ENCODE measurements around the gene DPYD. TPM values are rescaled to one million over a fixed set of nuclear protein-coding genes. Genes with fewer than 3 reads are reported as not detected.

Gene DPYD
- total RNA-seq, 1 experiment from 2014 or later, result 12.8 TPM

- no peak overlapping the region for H2AFZ ChIP-seq (ENCODE audit: low read length)
- ChIA-PET POLR2A (ENCODE audit: unreplicated experiment) (no interaction called here), CTCF (no interaction called here)
- no peak for TF ChIP-seq EZH2phosphoT487 (IDR thresholded peaks at IDR 0.05; ENCODE audit: borderline replicate concordance, low read length)
- TF ChIP-seq EZH2 (IDR thresholded peaks at IDR 0.05; ENCODE audit: low read length, unreplicated experiment), result no peak
- TF ChIP-seq CTCF (conservative IDR thresholded peaks at IDR 0.05; ENCODE audit: low read depth, low read length), result no peak
- no peaks in the 10 kb centered on the region for H3K9me3 ChIP-seq (ENCODE audit: low read length)
- H3K9ac ChIP-seq (ENCODE audit: low read length), result no peak overlapping the region
- no peaks in the 10 kb centered on the region for H3K4me1 ChIP-seq (ENCODE audit: insufficient read depth, low read length)
- DNase-seq (no peak), ATAC-seq (no peak)
- H3K9me2 ChIP-seq (replicated peaks; ENCODE audit: low read length), result no peaks in the 10 kb centered on the region
- intact Hi-C loops (cut with micrococcal nuclease), result no loop called here
- no peaks in the 10 kb centered on the region for H3K36me3 ChIP-seq (ENCODE audit: low read depth, low read length)
- H3K27ac ChIP-seq (ENCODE audit: low read length), result no peak overlapping the region
- H3K4me3 ChIP-seq (ENCODE audit: low read length), result no peak overlapping the region
- no peak overlapping the region for H3K4me2 ChIP-seq (ENCODE audit: low read length)
- no peaks in the 10 kb centered on the region for H3K79me2 ChIP-seq (ENCODE audit: low read length)
- H3K27me3 ChIP-seq (ENCODE audit: low read length), result no peaks in the 10 kb centered on the region
- no peaks in the 10 kb centered on the region for H4K20me1 ChIP-seq (ENCODE audit: low read length)
- no peaks in the 10 kb centered on the region for H3F3A ChIP-seq (ENCODE audit: low read length, unreplicated experiment)
- BruUV-seq (replicated peaks), result no TSS peak
Observed at GRCh38 chr1:97082160-97082848, 838.5 kb downstream of the DPYD start.

GRCh38 chr1:97078872-97079271, 842.0 kb downstream of the DPYD start:
- Histone ChIP-seq H3K27me3 (ENCODE audit: low read length) (no peaks in the 10 kb centered on the region), H4K20me1 (ENCODE audit: low read length) (no peaks in the 10 kb centered on the region), H3K9ac (ENCODE audit: low read length) (no peak overlapping the region), H2AFZ (ENCODE audit: low read length) (no peak overlapping the region), H3K36me3 (ENCODE audit: low read depth, low read length) (no peaks in the 10 kb centered on the region), H3K4me1 (ENCODE audit: insufficient read depth, low read length) (no peaks in the 10 kb centered on the region; the same call in 1 of the 2 replicates), H3F3A (ENCODE audit: low read length, unreplicated experiment) (no peaks in the 10 kb centered on the region), H3K79me2 (ENCODE audit: low read length) (no peaks in the 10 kb centered on the region), H3K4me3 (ENCODE audit: low read length) (no peak overlapping the region), H3K9me2 (replicated peaks; ENCODE audit: low read length) (no peaks in the 10 kb centered on the region), H3K9me3 (ENCODE audit: low read length) (no peaks in the 10 kb centered on the region), H3K27ac (ENCODE audit: low read length) (no peak overlapping the region), H3K4me2 (ENCODE audit: low read length) (no peak overlapping the region)
- BruUV-seq (replicated peaks), result no TSS peak
- no peak for DNase-seq
- no peak for TF ChIP-seq EZH2 (IDR thresholded peaks at IDR 0.05; ENCODE audit: low read length, unreplicated experiment)
- no peak for TF ChIP-seq CTCF (conservative IDR thresholded peaks at IDR 0.05; ENCODE audit: low read depth, low read length)
- no peak for TF ChIP-seq EZH2phosphoT487 (IDR thresholded peaks at IDR 0.05; ENCODE audit: borderline replicate concordance, low read length)
- intact Hi-C loops (cut with micrococcal nuclease), result no loop called here
- ChIA-PET CTCF (no interaction called here), POLR2A (ENCODE audit: unreplicated experiment) (no interaction called here)
- no peak for ATAC-seq

- intact Hi-C loops (cut with micrococcal nuclease), result no loop called here
- BruUV-seq (replicated peaks), result no TSS peak
- Histone ChIP-seq H3K9me3 (ENCODE audit: low read length) (no peaks in the 10 kb centered on the region), H3K4me1 (ENCODE audit: insufficient read depth, low read length) (no peaks in the 10 kb centered on the region; the same call in 1 of the 2 replicates), H3F3A (ENCODE audit: low read length, unreplicated experiment) (no peaks in the 10 kb centered on the region), H4K20me1 (ENCODE audit: low read length) (no peaks in the 10 kb centered on the region), H3K36me3 (ENCODE audit: low read depth, low read length) (no peaks in the 10 kb centered on the region), H3K9me2 (replicated peaks; ENCODE audit: low read length) (no peaks in the 10 kb centered on the region), H3K27me3 (ENCODE audit: low read length) (no peaks in the 10 kb centered on the region), H2AFZ (ENCODE audit: low read length) (no peak overlapping the region), H3K4me3 (ENCODE audit: low read length) (no peak overlapping the region), H3K27ac (ENCODE audit: low read length) (no peak overlapping the region), H3K9ac (ENCODE audit: low read length) (no peak overlapping the region), H3K79me2 (ENCODE audit: low read length) (no peaks in the 10 kb centered on the region), H3K4me2 (ENCODE audit: low read length) (no peak overlapping the region)
- ChIA-PET POLR2A (ENCODE audit: unreplicated experiment) (no interaction called here), CTCF (no interaction called here)
- TF ChIP-seq EZH2 (IDR thresholded peaks at IDR 0.05; ENCODE audit: low read length, unreplicated experiment), result no peak
- no peak for TF ChIP-seq EZH2phosphoT487 (IDR thresholded peaks at IDR 0.05; ENCODE audit: borderline replicate concordance, low read length)
- no peak for TF ChIP-seq CTCF (conservative IDR thresholded peaks at IDR 0.05; ENCODE audit: low read depth, low read length)
- DNase-seq, result peak; percentile 10
- ATAC-seq, result peak; percentile 50
Observed at GRCh38 chr1:97077221-97077620, 843.6 kb downstream of the DPYD start.

Measured in PC-3 (cell line).